IMR-90 (cell line): Measurements from ENCODE around the gene ASTN2. TPM values are rescaled to one million over a fixed set of nuclear protein-coding genes. Genes with fewer than 3 reads are reported as not detected.

ENCODE experiments used
- ATAC-seq: fragments of 200-7000 bp; cut with Tn5 transposase; 2 replicates; pipeline ENCODE4 v1.9.1; 2020; ENCODE audit warnings: low read depth, mild to moderate bottlenecking, moderate library complexity
- BruUV-seq: library from RNA; stranded (reverse); fragments of 400-500 nt; replicated peaks from 2 replicates; lab custom pipeline; 2021; lab: Mats Ljungman, UMichigan
- CTCF ChIA-PET: fragments of 300-600 bp; formaldehyde crosslinking; extraction: SDS; loops from one replicate; lab custom pipeline; 2021; ENCODE audit warnings: antibody characterized with exemption; lab: Yijun Ruan, JAX
- POLR2A ChIA-PET: fragments of 300-600 bp; sonication (Branson Sonifier 250); formaldehyde crosslinking; loops from one replicate; lab custom pipeline; 2022; ENCODE audit warnings: antibody characterized with exemption; ENCODE audit not compliant: unreplicated experiment; lab: Charles Lee
- DNase-seq: peaks from one replicate; pipeline ENCODE4 v3.0.0; 2013
- H2AFZ ChIP-seq: replicated peaks from 2 replicates; pipeline ENCODE3; 2013; ENCODE audit warnings: low read length, mild to moderate bottlenecking; ENCODE audit not compliant: poor library complexity
- H2AK5ac ChIP-seq: 2 replicates; pipeline ENCODE4 v1.6.1; 2013; ENCODE audit warnings: low read depth, low read length, inconsistent platforms
- H2AK9ac ChIP-seq: replicated peaks from 2 replicates; pipeline ENCODE3; 2013; ENCODE audit warnings: mild to moderate bottlenecking, low read depth, low read length, moderate library complexity; ENCODE audit not compliant: poor library complexity
- H2BK120ac ChIP-seq: 2 replicates; pipeline ENCODE4 v1.6.1; 2013; ENCODE audit warnings: low read depth, low read length, inconsistent platforms
- H2BK15ac ChIP-seq: 3 replicates; pipeline ENCODE4 v1.6.1; 2013; ENCODE audit warnings: low read depth, low read length, inconsistent platforms
- H2BK20ac ChIP-seq: 2 replicates; pipeline ENCODE4 v1.6.1; 2013; ENCODE audit warnings: low read depth, mild to moderate bottlenecking, inconsistent platforms, low read length, moderate library complexity
- H2BK5ac ChIP-seq: 2 replicates; pipeline ENCODE4 v1.6.1; 2013; ENCODE audit warnings: mild to moderate bottlenecking, low read depth, low read length, inconsistent platforms; ENCODE audit not compliant: poor library complexity, severe bottlenecking
- H3K14ac ChIP-seq: replicated peaks from 2 replicates; pipeline ENCODE4 v1.6.1; 2013; ENCODE audit warnings: low read depth, low read length, inconsistent platforms
- H3K18ac ChIP-seq: 2 replicates; pipeline ENCODE4 v1.6.1; 2013; ENCODE audit warnings: low read depth, low read length, control low read depth
- H3K23ac ChIP-seq: 2 replicates; pipeline ENCODE4 v1.6.1; 2013; ENCODE audit warnings: low read depth, low read length, inconsistent platforms
- H3K27ac ChIP-seq: 2 replicates; pipeline ENCODE4 v1.5.1; 2013; ENCODE audit warnings: mild to moderate bottlenecking, control low read depth, low read length; ENCODE audit not compliant: insufficient read depth
- H3K27me3 ChIP-seq: 2 replicates; pipeline ENCODE4 v1.6.1; 2013; ENCODE audit warnings: low read length; ENCODE audit not compliant: control insufficient read depth, insufficient read depth
- H3K36me3 ChIP-seq: 2 replicates; pipeline ENCODE4 v1.6.1; 2013; ENCODE audit warnings: low read length, mixed read lengths; ENCODE audit not compliant: control insufficient read depth, insufficient read depth
- H3K4ac ChIP-seq: 2 replicates; pipeline ENCODE4 v1.6.1; 2013; ENCODE audit warnings: low read depth, low read length, inconsistent platforms
- H3K4me1 ChIP-seq: 2 replicates; pipeline ENCODE4 v1.6.1; 2013; ENCODE audit warnings: low read length, mixed read lengths; ENCODE audit not compliant: control insufficient read depth, insufficient read depth
- H3K4me2 ChIP-seq: 2 replicates; pipeline ENCODE4 v1.6.1; 2013; ENCODE audit warnings: low read depth, mild to moderate bottlenecking, control low read depth, low read length, moderate library complexity
- H3K4me3 ChIP-seq: 2 replicates; pipeline ENCODE4 v1.5.1; 2013; ENCODE audit warnings: low read depth, mild to moderate bottlenecking, control low read depth, low read length, moderate library complexity; ENCODE audit not compliant: insufficient read depth
- H3K56ac ChIP-seq: 2 replicates; pipeline ENCODE4 v1.6.1; 2013; ENCODE audit warnings: low read length, inconsistent platforms; ENCODE audit not compliant: insufficient read depth; ENCODE audit errors: extremely low read depth
- H3K79me1 ChIP-seq, 2 experiments: 2 replicates each; pipeline ENCODE4 v1.6.1; 2013; ENCODE audit warnings: low read length in 2 of 2, inconsistent platforms in 1 of 2, low read depth in 1 of 2
- H3K9ac ChIP-seq: 2 replicates; pipeline ENCODE4 v1.6.1; 2013; ENCODE audit warnings: low read depth, low read length, control low read depth
- H3K9me1 ChIP-seq: 2 replicates; pipeline ENCODE4 v1.6.1; 2013; ENCODE audit warnings: low read length, inconsistent platforms; ENCODE audit not compliant: insufficient read depth
- H3K9me3 ChIP-seq: 2 replicates; pipeline ENCODE4 v1.6.1; 2013; ENCODE audit warnings: low read length; ENCODE audit not compliant: control insufficient read depth, insufficient read depth
- H4K20me1 ChIP-seq: 2 replicates; pipeline ENCODE4 v1.6.1; 2013; ENCODE audit warnings: low read length, inconsistent platforms; ENCODE audit not compliant: insufficient read depth
- H4K5ac ChIP-seq: 2 replicates; pipeline ENCODE4 v1.6.1; 2013; ENCODE audit warnings: mild to moderate bottlenecking, low read depth, low read length, control low read depth
- H4K8ac ChIP-seq, 2 experiments: 2 replicates each; pipeline ENCODE4 v1.6.1; 2013; ENCODE audit warnings: low read depth in 2 of 2, low read length in 2 of 2, control low read depth in 1 of 2, inconsistent platforms in 1 of 2
- H4K91ac ChIP-seq: 2 replicates; pipeline ENCODE4 v1.6.1; 2013; ENCODE audit warnings: low read depth, low read length, inconsistent platforms; ENCODE audit not compliant: insufficient read depth
- ELK1 ChIP-seq: fragments of 150-350 bp; IDR thresholded peaks from 2 replicates; pipeline ENCODE4 v1.6.1; 2016; ENCODE audit warnings: low read depth, mild to moderate bottlenecking, low read length, moderate library complexity, borderline replicate concordance
- FOS ChIP-seq: fragments of 150-350 bp; IDR thresholded peaks from 2 replicates; pipeline ENCODE4 v1.6.1; 2016; ENCODE audit warnings: low read depth, low read length
- MAFK ChIP-seq: IDR thresholded peaks from 2 replicates; pipeline ENCODE4 v1.6.1; 2012; ENCODE audit warnings: low read depth, low read length, improper control_type of control experiment
- MXI1 ChIP-seq: IDR thresholded peaks from 2 replicates; pipeline ENCODE4 v1.6.1; 2012; ENCODE audit warnings: low read depth, mild to moderate bottlenecking, low read length, moderate library complexity, borderline replicate concordance
- RAD21 ChIP-seq: IDR thresholded peaks from 2 replicates; pipeline ENCODE4 v1.6.1; 2012; ENCODE audit warnings: low read length, improper control_type of control experiment
- RCOR1 ChIP-seq: IDR thresholded peaks from 2 replicates; pipeline ENCODE4 v1.6.1; 2012; ENCODE audit warnings: mild to moderate bottlenecking, low read length, improper control_type of control experiment; ENCODE audit not compliant: insufficient replicate concordance
- RFX5 ChIP-seq: IDR thresholded peaks from 2 replicates; pipeline ENCODE4 v1.8.0; 2012; ENCODE audit warnings: low read depth, mild to moderate bottlenecking, low read length, moderate library complexity
- USF2 ChIP-seq: fragments of 150-350 bp; IDR thresholded peaks from 2 replicates; pipeline ENCODE4 v1.6.1; 2017; ENCODE audit warnings: mild to moderate bottlenecking, antibody characterized with exemption, low read length, low read depth
- WGBS, 2 experiments: methylation state at CpG; one replicate each; pipeline versions ENCODE4 v1.1.5 to v1.1.7; 2013; ENCODE audit warnings: missing lambda C conversion rate in 2 of 2; ENCODE audit not compliant: insufficient read length in 1 of 2; ENCODE audit errors: extremely low coverage in 2 of 2; 5-methylcytosine and 5-hydroxymethylcytosine counted together
- dilution Hi-C: fragments of 300-500 bp; cut with HindIII; formaldehyde crosslinking; loops from one replicate; pipeline ENCODE4 v1.14.3; 2018; ENCODE audit warnings: low sequenced_read_pairs; ENCODE audit not compliant: unreplicated experiment
- in situ Hi-C: fragments of 300-500 bp; cut with MboI; formaldehyde crosslinking; loops from 3 replicates; pipeline ENCODE4 v1.14.3; 2019; ENCODE audit warnings: low sequenced_read_pairs, inconsistent platforms, mixed read lengths
- intact Hi-C: fragments of 100-400 bp; cut with micrococcal nuclease; formaldehyde crosslinking; loops from 2 replicates; pipeline ENCODE4 v1.10.0; 2022
- polyA plus RNA-seq, 3 experiments: library from polyadenylated mRNA; depleted of rRNA; stranded (reverse); fragments of >200 nt; gene quantifications; 2 replicates each; pipeline ENCODE4 v1.2.3, GENCODE V29; 2012; ENCODE audit warnings: low replicate concordance in 1 of 3
- total RNA-seq: library from RNA; depleted of rRNA; stranded (reverse); fragments of >200 nt; gene quantifications from 2 replicates; pipeline ENCODE4 v1.2.3, GENCODE V29; 2012

Gene ASTN2
- total and polyA plus RNA-seq, 2 of the 4 experiments (the other 2 are of a cell fraction), result 3.8 to 6.8 TPM

- Histone ChIP-seq H4K91ac (no peak overlapping the region), H2AK9ac (no peak overlapping the region), H3K18ac (no peak overlapping the region), H4K8ac (no peak overlapping the region), H2BK5ac (no peak overlapping the region), H3K14ac (no peak overlapping the region), H2BK120ac (no peak overlapping the region), H3K9me3 (no peaks in the 10 kb centered on the region), H2BK15ac (no peak overlapping the region), H3K23ac (no peak overlapping the region), H3K79me1 (no peaks in the 10 kb centered on the region), H2BK20ac (no peak overlapping the region), H3K27ac (no peak overlapping the region), H3K56ac (no peak overlapping the region), H3K36me3 (no peaks in the 10 kb centered on the region), H4K5ac (no peak overlapping the region), H3K9ac (no peak overlapping the region), H3K4me1 (peaks cover 5% of the 10 kb centered on the region), H2AFZ (no peak overlapping the region), H4K20me1 (no peaks in the 10 kb centered on the region), H2AK5ac (no peak overlapping the region), H3K4ac (no peak overlapping the region), H3K4me3 (no peak overlapping the region), H3K9me1 (peaks cover 3% of the 10 kb centered on the region; the same call in 1 of the 2 replicates), H3K27me3 (no peaks in the 10 kb centered on the region), H3K4me2 (no peak overlapping the region)
- ChIA-PET CTCF (no interaction called here), POLR2A (no interaction called here)
- BruUV-seq, result no TSS peak
- no peak for DNase-seq
- WGBS, 2 experiments, result no CpG with 5 or more reads among the region's 3 CpGs
- intact Hi-C loops, result no loop called here
- dilution Hi-C loops, result no loop called here
- TF ChIP-seq ELK1 (no peak), USF2 (no peak), MXI1 (no peak), FOS (no peak), RFX5 (no peak), MAFK (no peak), RAD21 (no peak), RCOR1 (no peak)
- in situ Hi-C loops, result no loop called here
- no peak for ATAC-seq
Measured at GRCh38 chr9:116448431-116448830, 966.4 kb downstream of the ASTN2 start.
